Brain microvascular endothelial cell (primary cell): Measurements from ENCODE around the gene BPIFA3.

Experiments
- DNase-seq: peaks from one replicate; pipeline ENCODE4 v3.0.0-alpha.2; 2020
- H3K27ac ChIP-seq: fragments of 250-450 bp; sonication (Bioruptor Pico); 2 replicates; pipeline ENCODE4 v1.5.1; 2020; ENCODE audit warnings: mild to moderate bottlenecking, moderate library complexity
- H3K27me3 ChIP-seq: fragments of 250-450 bp; sonication (Bioruptor Pico); replicated peaks from 2 replicates; pipeline ENCODE4 v1.5.1; 2020; ENCODE audit warnings: mild to moderate bottlenecking
- H3K36me3 ChIP-seq: fragments of 250-450 bp; sonication (Bioruptor Pico); replicated peaks from 2 replicates; pipeline ENCODE4 v1.5.1; 2020; ENCODE audit warnings: mild to moderate bottlenecking
- H3K4me3 ChIP-seq: 2 replicates; pipeline ENCODE4 v1.5.1; 2011; ENCODE audit warnings: low read depth, mild to moderate bottlenecking, control low read depth, low read length, moderate library complexity
- in situ Hi-C: cut with HindIII; loops from 2 replicates; pipeline ENCODE4 v1.10.0; 2017; ENCODE audit warnings: low sequenced_read_pairs, low pct_ligation_motif_present
- TF ChIP-seq, protein P1 (sequence below): IDR thresholded peaks from 2 replicates; pipeline ENCODE4 v1.5.1; 2011; ENCODE audit warnings: low read depth, mild to moderate bottlenecking, moderate library complexity, low read length, control low read depth, inconsistent platforms; ENCODE audit errors: missing control alignments

BPIFA3 gene

DNA sequence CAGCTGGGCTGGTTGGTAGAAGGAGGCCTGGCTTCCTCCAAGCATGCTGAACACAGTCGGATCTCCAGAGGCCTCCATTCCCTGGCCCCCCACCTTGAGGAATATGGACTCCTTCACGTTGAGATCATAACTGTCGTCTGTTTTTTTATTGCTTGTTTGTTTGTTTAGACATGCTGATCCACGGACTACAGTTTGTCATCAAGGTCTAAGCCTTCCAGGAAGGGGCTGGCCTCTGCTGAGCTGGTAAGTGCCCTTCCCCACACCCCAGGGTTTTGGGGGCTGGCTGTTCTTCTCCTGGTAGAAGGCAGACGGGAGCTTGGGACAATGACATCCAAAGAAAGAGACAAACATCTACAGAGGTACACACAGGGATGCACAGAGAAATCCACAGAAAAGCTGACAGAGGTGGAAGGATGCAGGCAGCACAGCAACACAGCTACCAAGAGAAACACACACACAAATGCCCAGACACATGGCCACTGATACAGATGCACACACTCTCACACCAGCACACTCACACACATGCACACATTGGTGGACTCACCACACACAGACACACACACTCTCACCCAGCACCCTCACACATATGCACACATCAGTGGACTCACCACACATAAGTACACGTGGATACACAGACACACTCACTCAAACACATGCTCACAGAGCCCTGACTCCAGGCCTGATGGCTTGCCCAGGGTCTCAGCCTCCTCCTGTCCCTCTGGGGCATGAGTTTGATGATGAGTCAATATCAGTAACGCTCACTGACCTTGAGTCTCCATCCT, 25.4 kb downstream of the BPIFA3 start:
- Histone ChIP-seq H3K36me3 (no peaks in the 10 kb centered on the region), H3K27me3 (no peaks in the 10 kb centered on the region), H3K27ac (no peak overlapping the region), H3K4me3 (no peak overlapping the region)
- TF ChIP-seq, protein P1, sequence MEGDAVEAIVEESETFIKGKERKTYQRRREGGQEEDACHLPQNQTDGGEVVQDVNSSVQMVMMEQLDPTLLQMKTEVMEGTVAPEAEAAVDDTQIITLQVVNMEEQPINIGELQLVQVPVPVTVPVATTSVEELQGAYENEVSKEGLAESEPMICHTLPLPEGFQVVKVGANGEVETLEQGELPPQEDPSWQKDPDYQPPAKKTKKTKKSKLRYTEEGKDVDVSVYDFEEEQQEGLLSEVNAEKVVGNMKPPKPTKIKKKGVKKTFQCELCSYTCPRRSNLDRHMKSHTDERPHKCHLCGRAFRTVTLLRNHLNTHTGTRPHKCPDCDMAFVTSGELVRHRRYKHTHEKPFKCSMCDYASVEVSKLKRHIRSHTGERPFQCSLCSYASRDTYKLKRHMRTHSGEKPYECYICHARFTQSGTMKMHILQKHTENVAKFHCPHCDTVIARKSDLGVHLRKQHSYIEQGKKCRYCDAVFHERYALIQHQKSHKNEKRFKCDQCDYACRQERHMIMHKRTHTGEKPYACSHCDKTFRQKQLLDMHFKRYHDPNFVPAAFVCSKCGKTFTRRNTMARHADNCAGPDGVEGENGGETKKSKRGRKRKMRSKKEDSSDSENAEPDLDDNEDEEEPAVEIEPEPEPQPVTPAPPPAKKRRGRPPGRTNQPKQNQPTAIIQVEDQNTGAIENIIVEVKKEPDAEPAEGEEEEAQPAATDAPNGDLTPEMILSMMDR: no peak
- DNase-seq: no peak
- in situ Hi-C loops: no loop called here

DNA sequence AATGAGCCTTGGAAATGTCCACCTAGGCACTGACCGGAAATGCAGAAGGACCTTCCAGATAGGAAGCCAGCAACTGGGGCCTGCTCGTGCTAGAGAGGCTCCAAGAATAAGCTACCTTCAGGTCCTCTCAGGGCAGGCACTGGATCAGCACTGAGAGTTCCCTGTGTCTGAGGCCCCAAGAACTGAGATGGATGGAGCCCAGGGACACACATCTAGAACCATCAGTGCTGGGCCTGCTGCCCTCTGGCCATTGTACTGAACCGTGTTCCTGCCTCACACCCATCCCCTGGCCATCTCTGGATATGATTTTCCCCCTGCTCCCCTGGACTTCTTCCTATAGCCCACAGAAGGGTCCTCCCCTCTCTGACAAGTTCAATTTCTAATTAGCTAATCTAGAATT, 28.9 kb downstream of the BPIFA3 start:
- TF ChIP-seq, protein P1: no peak
- Histone ChIP-seq H3K27ac (no peak overlapping the region), H3K4me3 (no peak overlapping the region), H3K36me3 (no peaks in the 10 kb centered on the region), H3K27me3 (no peaks in the 10 kb centered on the region)
- no peak for DNase-seq
- in situ Hi-C loops: no loop called here

DNA sequence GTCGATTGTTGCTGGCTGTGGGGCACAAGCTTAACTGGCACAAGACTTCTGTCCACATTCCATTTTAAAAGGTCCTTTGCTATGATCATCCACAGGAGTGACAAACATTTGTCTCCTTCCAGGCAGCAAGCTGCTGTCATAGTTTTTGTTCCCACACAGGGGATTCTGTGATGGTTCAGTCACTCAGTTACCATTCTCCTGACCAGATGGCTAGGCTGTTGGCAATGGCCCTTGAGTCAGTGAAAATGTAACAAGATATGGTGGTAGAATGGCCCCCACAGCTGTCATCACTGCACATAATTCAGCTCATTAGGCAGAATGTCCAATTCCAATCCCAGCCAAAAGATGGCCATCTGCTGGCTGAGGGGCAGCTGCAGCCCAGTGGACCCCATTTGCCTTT, 32.3 kb downstream of the BPIFA3 start:
- in situ Hi-C loops: no loop called here
- Histone ChIP-seq H3K27ac (no peak overlapping the region), H3K27me3 (no peaks in the 10 kb centered on the region), H3K4me3 (no peak overlapping the region), H3K36me3 (no peaks in the 10 kb centered on the region)
- TF ChIP-seq, protein P1: no peak
- no peak for DNase-seq

DNA sequence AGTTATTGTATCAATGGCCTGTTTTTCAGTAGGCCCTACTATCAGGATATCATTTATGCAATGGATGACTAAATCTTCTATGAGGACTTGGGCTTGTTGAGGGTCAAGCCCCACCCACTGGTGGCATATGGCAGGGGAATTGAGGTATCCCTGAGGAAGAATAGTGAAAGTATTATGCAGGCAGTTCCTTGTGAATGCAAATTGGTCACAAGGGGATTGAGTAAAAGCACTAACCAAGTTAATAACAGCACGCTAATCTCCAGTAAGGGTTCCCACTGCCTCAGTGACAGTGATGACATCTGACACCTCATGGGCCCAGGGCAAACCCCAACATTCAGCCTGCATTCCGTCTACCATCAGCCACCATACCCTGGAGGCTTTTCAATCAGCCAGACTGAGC, 33.5 kb downstream of the BPIFA3 start:
- TF ChIP-seq, protein P1: no peak
- Histone ChIP-seq H3K27me3 (no peaks in the 10 kb centered on the region), H3K27ac (no peak overlapping the region), H3K4me3 (no peak overlapping the region), H3K36me3 (no peaks in the 10 kb centered on the region)
- in situ Hi-C loops: no loop called here
- no peak for DNase-seq

DNA sequence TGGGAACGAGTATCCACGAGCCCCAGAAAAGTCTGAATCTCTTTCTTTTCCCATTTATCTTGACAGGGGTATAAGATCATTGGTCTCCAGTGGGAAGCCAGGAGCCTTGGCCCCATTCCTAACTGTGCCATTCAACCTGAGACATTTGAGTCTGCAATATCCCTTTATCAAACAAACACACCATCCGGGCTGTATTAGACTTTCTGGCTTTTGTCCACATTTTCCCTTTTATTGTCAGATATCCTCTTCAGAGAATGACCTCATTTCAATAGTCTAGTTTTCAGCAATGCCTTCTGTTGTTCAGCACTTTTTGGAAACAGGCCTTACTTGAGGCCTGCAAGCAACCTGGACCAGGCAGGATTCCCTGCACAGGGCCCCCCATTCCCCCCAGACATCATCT, 34.3 kb downstream of the BPIFA3 start:
- no peaks in the 10 kb centered on the region for H3K36me3 ChIP-seq
- TF ChIP-seq, protein P1: no peak
- no peak for DNase-seq
- no peak overlapping the region for H3K4me3 ChIP-seq
- H3K27ac ChIP-seq: no peak overlapping the region
- H3K27me3 ChIP-seq: no peaks in the 10 kb centered on the region
- in situ Hi-C loops: no loop called here

DNA sequence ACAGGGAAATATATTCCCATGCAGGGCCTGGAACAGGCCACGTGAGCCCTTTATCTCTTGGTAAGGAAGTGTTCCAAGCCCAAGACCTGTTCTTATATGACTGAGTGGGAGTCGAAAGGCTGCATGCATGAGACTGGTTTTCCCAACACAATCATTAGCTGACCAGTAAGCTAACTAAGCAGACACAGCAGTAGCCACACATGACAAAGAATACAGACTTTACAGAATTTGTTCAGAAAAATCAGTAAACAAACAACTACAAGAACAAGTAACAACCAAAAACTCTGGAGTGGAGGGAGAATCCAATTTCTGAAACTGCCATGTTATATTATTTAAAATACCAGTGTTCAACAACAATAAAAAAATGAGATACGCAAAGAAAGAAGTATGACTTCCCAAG, 35.3 kb downstream of the BPIFA3 start:
- DNase-seq: no peak
- TF ChIP-seq, protein P1: no peak
- in situ Hi-C loops: no loop called here
- Histone ChIP-seq H3K27me3 (no peaks in the 10 kb centered on the region), H3K4me3 (no peak overlapping the region), H3K27ac (no peak overlapping the region), H3K36me3 (no peaks in the 10 kb centered on the region)
